Stimulated activated CD8-positive, alpha-beta memory T cell treated with anti-CD3 and anti-CD28 coated beads, Interleukin-7, amount 100 ng/mL, for 48 hours (primary cell): ENCODE data around the gene ZPLD1.

Source experiments
- DNase-seq, 2 donors: peaks; one replicate each; pipeline ENCODE4 v3.0.0-alpha.2; 2020; ENCODE audit warnings: low read depth in 1 of 2; ENCODE audit errors: extremely low read depth in 1 of 2

Gene ZPLD1

DNA sequence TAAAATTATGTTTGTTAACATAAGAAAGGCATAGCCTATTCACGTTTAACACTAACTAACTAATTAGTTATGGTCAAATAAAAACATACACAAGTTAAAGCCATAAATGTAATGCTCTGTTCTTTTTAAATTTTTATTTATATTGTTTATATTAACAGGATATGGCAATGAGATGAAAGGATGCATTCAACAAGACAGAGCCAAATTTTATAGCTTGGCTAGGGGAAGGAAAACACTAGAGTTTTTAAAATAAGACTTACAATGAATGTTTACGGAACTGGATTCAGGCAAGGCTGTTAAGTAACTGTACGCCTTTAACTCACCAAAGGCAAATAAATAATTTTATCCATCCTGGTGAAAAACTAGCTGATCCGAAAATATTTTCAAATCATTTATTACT, 86.4 kb downstream of the ZPLD1 start:
- no peak for DNase-seq

DNA sequence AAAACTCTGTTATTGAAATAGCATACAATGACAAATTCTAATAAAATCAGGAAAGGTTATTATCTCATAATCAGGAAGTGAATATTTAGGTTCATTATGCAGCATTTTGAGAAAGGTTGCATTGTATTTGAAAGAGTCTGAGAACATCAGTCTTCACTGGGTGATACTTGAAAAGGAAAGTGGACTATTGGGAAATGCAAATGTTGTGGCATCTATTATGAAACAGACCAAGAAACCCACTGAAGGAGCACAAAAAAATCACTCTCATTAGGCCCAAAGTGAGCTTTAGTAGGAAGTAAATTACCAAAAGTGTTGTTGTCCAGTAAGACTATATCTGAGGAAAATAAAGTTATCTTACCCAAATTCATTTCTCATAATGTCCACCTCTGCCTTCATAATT, 90.8 kb downstream of the ZPLD1 start:
- DNase-seq: no peak

DNA sequence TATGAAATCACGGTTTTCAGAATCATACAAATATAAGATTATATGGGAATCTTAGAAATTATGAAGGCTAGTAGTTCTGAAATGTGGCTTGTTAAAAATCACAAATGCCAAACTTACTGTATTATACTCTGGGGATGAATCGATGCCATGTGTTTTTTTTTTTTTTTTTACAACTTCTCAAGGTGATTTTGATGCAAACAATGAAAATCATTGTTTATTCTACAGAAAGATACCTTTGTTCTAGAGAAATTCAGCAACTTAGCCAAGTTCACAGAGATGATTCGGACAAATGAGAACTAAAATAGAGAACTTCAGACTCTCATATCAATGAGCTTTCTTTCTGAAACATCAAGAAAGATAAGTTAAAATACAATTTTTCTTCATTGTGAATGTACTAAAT, 92.0 kb downstream of the ZPLD1 start:
- DNase-seq: no peak

DNA sequence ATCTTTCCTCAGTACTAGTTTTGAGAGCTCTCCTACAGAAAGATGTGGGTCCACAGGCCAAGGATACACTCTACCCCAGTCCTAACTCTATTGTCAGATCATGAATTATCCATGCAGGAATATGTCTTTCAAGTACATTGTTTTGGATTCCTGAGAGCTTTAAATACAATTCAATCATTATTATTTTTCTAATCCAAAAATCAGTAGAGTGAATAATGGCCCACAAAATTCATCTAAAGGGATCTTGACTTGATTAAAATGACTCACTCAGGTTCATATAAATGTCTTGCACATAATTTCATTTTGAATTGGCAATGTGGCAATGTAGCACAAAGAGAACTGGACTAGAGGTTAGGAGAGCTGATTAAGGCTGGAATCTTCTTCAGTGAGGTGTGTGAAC, 93.9 kb downstream of the ZPLD1 start:
- DNase-seq: no peak
